Esophagus muscularis mucosa (tissue), 3 donors: ENCODE results near the gene ARNT2.

Experiments used
- POLR2A ChIP-seq: fragments of 450-650 bp; IDR thresholded peaks from one replicate; pipeline ENCODE4 v1.6.1; 2017; ENCODE audit warnings: antibody characterized with exemption, moderate library complexity, mild to moderate bottlenecking, low read depth
- POLR2AphosphoS5 ChIP-seq, 2 donors: sonication (generic); formaldehyde crosslinking; IDR thresholded peaks; one replicate each; pipeline ENCODE4 v1.6.1; 2017; ENCODE audit warnings: antibody characterized with exemption in 2 of 2
- TF ChIP-seq, protein P1 (sequence below), 3 experiments: fragments of 200-600 bp in 2 of 3; fragments of 450-650 bp in 1 of 3; sonication (generic) in 2 of 3; IDR thresholded peaks; one replicate each; pipeline ENCODE4 v1.5.1; 2017 to 2019; ENCODE audit warnings: antibody characterized with exemption in 3 of 3, mild to moderate bottlenecking in 2 of 3, moderate library complexity in 1 of 3

DNA sequence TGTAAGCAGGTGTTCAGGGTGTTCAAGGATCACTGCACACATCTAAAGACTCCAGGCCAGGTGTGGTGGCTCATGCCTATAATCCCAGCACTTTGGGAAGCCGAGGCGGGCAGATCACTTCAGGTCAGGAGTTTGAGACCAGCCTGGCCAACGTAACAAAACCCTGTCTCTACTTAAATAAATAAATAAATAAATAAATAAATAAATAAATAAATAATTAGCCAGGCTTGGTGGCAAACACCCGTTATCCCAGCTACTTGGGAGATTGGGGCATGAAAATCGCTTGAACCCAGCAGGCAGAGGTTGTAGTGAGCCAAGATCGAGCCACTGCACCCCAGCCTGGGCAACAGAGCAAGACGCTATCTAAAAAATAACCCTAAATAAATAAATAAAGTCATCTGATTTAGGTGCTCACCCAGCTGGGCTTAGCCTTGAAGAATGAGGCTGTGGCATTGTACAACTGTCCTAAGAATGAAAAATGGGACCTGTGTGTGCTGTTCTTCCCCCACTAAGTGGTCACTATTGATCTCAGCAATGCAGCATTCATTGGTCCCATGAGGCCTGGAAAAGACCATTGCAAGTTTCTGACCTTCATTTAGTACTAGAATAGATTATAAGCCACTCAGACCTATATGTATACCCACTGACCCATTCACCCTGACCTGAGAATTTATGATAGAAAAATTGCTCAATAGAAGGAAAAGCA is 208.1 kb downstream of the ARNT2 start:
- TF ChIP-seq, protein P1, sequence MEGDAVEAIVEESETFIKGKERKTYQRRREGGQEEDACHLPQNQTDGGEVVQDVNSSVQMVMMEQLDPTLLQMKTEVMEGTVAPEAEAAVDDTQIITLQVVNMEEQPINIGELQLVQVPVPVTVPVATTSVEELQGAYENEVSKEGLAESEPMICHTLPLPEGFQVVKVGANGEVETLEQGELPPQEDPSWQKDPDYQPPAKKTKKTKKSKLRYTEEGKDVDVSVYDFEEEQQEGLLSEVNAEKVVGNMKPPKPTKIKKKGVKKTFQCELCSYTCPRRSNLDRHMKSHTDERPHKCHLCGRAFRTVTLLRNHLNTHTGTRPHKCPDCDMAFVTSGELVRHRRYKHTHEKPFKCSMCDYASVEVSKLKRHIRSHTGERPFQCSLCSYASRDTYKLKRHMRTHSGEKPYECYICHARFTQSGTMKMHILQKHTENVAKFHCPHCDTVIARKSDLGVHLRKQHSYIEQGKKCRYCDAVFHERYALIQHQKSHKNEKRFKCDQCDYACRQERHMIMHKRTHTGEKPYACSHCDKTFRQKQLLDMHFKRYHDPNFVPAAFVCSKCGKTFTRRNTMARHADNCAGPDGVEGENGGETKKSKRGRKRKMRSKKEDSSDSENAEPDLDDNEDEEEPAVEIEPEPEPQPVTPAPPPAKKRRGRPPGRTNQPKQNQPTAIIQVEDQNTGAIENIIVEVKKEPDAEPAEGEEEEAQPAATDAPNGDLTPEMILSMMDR (IDR thresholded peaks at IDR 0.05): no peak
- TF ChIP-seq POLR2AphosphoS5 (IDR thresholded peaks at IDR 0.05): no peak
- TF ChIP-seq POLR2A: no peak
